Urinary bladder (tissue), 4 donors: Measurements from ENCODE around the gene C6orf62. TPM values are rescaled to one million over a fixed set of nuclear protein-coding genes. Genes with fewer than 3 reads are reported as not detected.
A peak's percentile ranks its signal among the peaks of the same experiment; 100 is the strongest.
"Not testable (repeated sequence)": the region's sequence is repeated elsewhere in the genome, so short reads cannot be mapped to it uniquely, and the experiment has no call there.

Experiments used
- DNase-seq: peaks from one replicate; pipeline ENCODE4 v3.0.0-alpha.2; 2015; ENCODE audit errors: extremely low spot score
- H3K27ac ChIP-seq: one replicate; pipeline ENCODE4 v1.5.1; 2013; ENCODE audit warnings: low read depth, mild to moderate bottlenecking, moderate library complexity
- H3K36me3 ChIP-seq: one replicate; pipeline ENCODE4 v1.6.1; 2013; ENCODE audit warnings: mild to moderate bottlenecking, moderate library complexity; ENCODE audit not compliant: insufficient read depth
- H3K4me1 ChIP-seq: one replicate; pipeline ENCODE4 v1.6.1; 2013; ENCODE audit warnings: mild to moderate bottlenecking, moderate library complexity; ENCODE audit not compliant: insufficient read depth
- H3K4me3 ChIP-seq: one replicate; pipeline ENCODE4 v1.5.1; 2013; ENCODE audit warnings: low read depth, low read length
- WGBS: extraction: QIAGEN DNeasy Blood & Tissue Kit; methylation state at CpG from one replicate; pipeline ENCODE4 v1.1.7; 2013; 5-methylcytosine and 5-hydroxymethylcytosine counted together
- polyA plus RNA-seq: library from polyadenylated mRNA; stranded (reverse); fragments of 200-250 nt; gene quantifications from one replicate; pipeline ENCODE4 v1.2.3, GENCODE V29; 2013
- total RNA-seq: library from RNA; depleted of rRNA; stranded (reverse); fragments of >200 nt; gene quantifications from one replicate; pipeline ENCODE4 v1.2.3, GENCODE V29; 2014
- donor health status: healthy with polysubstance abuse.
- donor health status: healthy.

The C6orf62 gene
- total and polyA plus RNA-seq, 2 donors: 38.1 to 85.8 TPM

GRCh38 chr6:24730653-24731052 lies 11.7 kb upstream of the C6orf62 start:
- WGBS: 95% methylated on average over 3 of the region's 3 CpGs
- not testable (repeated sequence) for DNase-seq, H3K4me1 ChIP-seq, H3K4me3 ChIP-seq, H3K36me3 ChIP-seq, H3K27ac ChIP-seq

GRCh38 chr6:24723270-24723669 lies 4.3 kb upstream of the C6orf62 start:
- Histone ChIP-seq H3K4me3 (no peak overlapping the region), H3K27ac (no peak overlapping the region), H3K36me3 (no peaks in the 10 kb centered on the region), H3K4me1 (peaks cover 1% of the 10 kb centered on the region)
- no peak for DNase-seq
- 94% methylated on average over 3 of the region's 3 CpGs for WGBS

GRCh38 chr6:24721461-24722215 lies 2.7 kb upstream of the C6orf62 start:
- no peak for DNase-seq
- Histone ChIP-seq H3K27ac (peak overlapping the region; percentile 91), H3K4me3 (peak overlapping the region; percentile 43), H3K36me3 (no peaks in the 10 kb centered on the region), H3K4me1 (peaks cover 1% of the 10 kb centered on the region)
- WGBS: 3% methylated on average over 26 of the region's 26 CpGs

- H3K4me3 ChIP-seq: peak overlapping the region; percentile 99
- DNase-seq: peak; percentile 100
- H3K36me3 ChIP-seq: peaks cover 2% of the 10 kb centered on the region
- under 1% methylated on average over 60 of the region's 60 CpGs for WGBS
- peak overlapping the region; percentile 99 for H3K27ac ChIP-seq
- H3K4me1 ChIP-seq: peaks cover 1% of the 10 kb centered on the region
Observed at GRCh38 chr6:24720604-24721460, 1.9 kb upstream of the C6orf62 start.

- under 1% methylated on average over 39 of the region's 39 CpGs for WGBS
- H3K4me1 ChIP-seq: peaks cover 1% of the 10 kb centered on the region
- H3K27ac ChIP-seq: peak overlapping the region; percentile 99
- H3K4me3 ChIP-seq: peak overlapping the region; percentile 99
- peaks cover 2% of the 10 kb centered on the region for H3K36me3 ChIP-seq
- no peak for DNase-seq
Observed at GRCh38 chr6:24720131-24720603, 1.2 kb upstream of the C6orf62 start.

- peaks cover 5% of the 10 kb centered on the region for H3K36me3 ChIP-seq
- 14% methylated on average over 8 of the region's 8 CpGs for WGBS
- DNase-seq: no peak
Observed at GRCh38 chr6:24718449-24719124, 367 bp downstream of the C6orf62 start.

GRCh38 chr6:24716602-24717148 lies 2.3 kb downstream of the C6orf62 start:
- H3K4me3 ChIP-seq: peak overlapping the region; percentile 37
- H3K27ac ChIP-seq, DNase-seq, H3K36me3 ChIP-seq, H3K4me1 ChIP-seq: not testable (repeated sequence)
- 76% methylated on average over 7 of the region's 7 CpGs for WGBS

More at GRCh38 chr6:24718449-24719124, 367 bp downstream of the C6orf62 start:
- H3K4me1 ChIP-seq: peaks cover 2% of the 10 kb centered on the region
- H3K27ac ChIP-seq: peak overlapping the region; percentile 91
- peak overlapping the region; percentile 99 for H3K4me3 ChIP-seq

GRCh38 chr6:24710519-24711303 lies 8.2 kb downstream of the C6orf62 start:
- 94% methylated on average over 10 of the region's 10 CpGs for WGBS
- Histone ChIP-seq H3K36me3 (peaks cover 4% of the 10 kb centered on the region), H3K4me3 (no peak overlapping the region)

GRCh38 chr6:24709014-24709711 lies 9.8 kb downstream of the C6orf62 start:
- DNase-seq: no peak
- no peaks in the 10 kb centered on the region for H3K4me1 ChIP-seq
- WGBS: 81% methylated on average over 4 of the region's 4 CpGs
- no peak overlapping the region for H3K27ac ChIP-seq
- H3K36me3 ChIP-seq: peaks cover 1% of the 10 kb centered on the region
- H3K4me3 ChIP-seq: no peak overlapping the region

More at GRCh38 chr6:24710519-24711303, 8.2 kb downstream of the C6orf62 start:
- peaks cover 2% of the 10 kb centered on the region for H3K4me1 ChIP-seq
- no peak for DNase-seq
- no peak overlapping the region for H3K27ac ChIP-seq

GRCh38 chr6:24708612-24709011 lies 10.3 kb downstream of the C6orf62 start:
- H3K27ac ChIP-seq: no peak overlapping the region
- no peak for DNase-seq
- peaks cover 1% of the 10 kb centered on the region for H3K36me3 ChIP-seq
- no peaks in the 10 kb centered on the region for H3K4me1 ChIP-seq
- WGBS: 84% methylated on average over 3 of the region's 3 CpGs
- H3K4me3 ChIP-seq: no peak overlapping the region

- no peak for DNase-seq
- Histone ChIP-seq H3K4me1 (no peaks in the 10 kb centered on the region), H3K4me3 (no peak overlapping the region), H3K27ac (no peak overlapping the region), H3K36me3 (no peaks in the 10 kb centered on the region)
Observed at GRCh38 chr6:24704468-24704867, 14.5 kb downstream of the C6orf62 start.

GRCh38 chr6:24702720-24703282 lies 16.2 kb downstream of the C6orf62 start:
- no peaks in the 10 kb centered on the region for H3K36me3 ChIP-seq
- H3K4me1 ChIP-seq: no peaks in the 10 kb centered on the region
- no peak overlapping the region for H3K27ac ChIP-seq
- no peak overlapping the region for H3K4me3 ChIP-seq
- no peak for DNase-seq
- WGBS: 81% methylated on average over 4 of the region's 4 CpGs
